ENCODE measurements around the gene COL15A1.
"Not testable (repeated sequence)": the region's sequence is repeated elsewhere in the genome, so short reads cannot be mapped to it uniquely, and the experiment has no call there.

COL15A1 gene

GRCh38 chr9:98943682-98944056 lies at the start of gene COL15A1:
COL15A1 (plus strand) TSS chr9:98943907; CDS start chr9:98944062, 155 bp downstream.
- no peak for FAIRE-seq

- no peak for FAIRE-seq
Measured at GRCh38 chr9:98894171-98894570, 49.5 kb upstream of the COL15A1 start.

- no peak for FAIRE-seq
Measured at GRCh38 chr9:98894761-98895160, 48.9 kb upstream of the COL15A1 start.

- no peak for FAIRE-seq
Measured at GRCh38 chr9:98896632-98897031, 47.1 kb upstream of the COL15A1 start.

DNA sequence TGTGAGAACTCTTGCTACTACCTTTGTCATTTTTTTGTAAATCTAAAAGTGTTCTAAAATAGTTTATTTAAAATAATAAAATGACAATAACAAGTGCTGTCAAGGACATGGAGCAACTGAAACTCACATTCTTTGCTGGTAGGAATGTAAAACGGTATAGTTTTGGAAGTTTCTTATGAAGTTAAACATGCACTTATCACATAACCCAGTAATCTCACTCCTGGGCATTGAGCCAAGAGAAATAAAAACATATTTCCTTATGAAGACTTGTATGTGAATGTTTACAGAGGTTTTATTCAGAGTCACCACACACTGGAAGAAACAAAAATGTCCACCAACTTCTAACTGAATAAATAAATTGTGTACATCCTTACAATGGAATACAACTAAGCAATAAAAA lies 46.0 kb upstream of the COL15A1 start:
- FAIRE-seq = no peak

- no peak for FAIRE-seq
Measured at GRCh38 chr9:98899408-98900056, 44.2 kb upstream of the COL15A1 start.

DNA sequence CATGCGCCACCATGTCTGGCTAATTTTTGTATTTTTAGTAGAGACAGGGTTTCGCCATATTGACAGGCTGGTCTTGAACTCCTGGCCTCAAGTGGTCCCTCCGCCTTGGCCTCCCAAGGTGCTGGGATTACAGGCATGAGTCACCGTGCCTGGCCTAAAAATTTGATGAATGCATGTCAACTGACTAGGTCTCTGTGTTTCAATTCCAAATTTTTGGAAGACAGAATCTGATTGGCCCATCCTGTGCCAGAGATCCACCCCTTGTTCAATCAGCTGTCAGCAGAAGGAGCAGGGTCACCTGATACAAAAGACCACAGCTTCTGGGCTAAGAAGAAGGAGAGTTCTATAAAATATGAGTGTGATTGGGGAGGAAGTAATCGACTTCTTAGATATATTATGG lies 43.5 kb upstream of the COL15A1 start:
- no peak for FAIRE-seq

DNA sequence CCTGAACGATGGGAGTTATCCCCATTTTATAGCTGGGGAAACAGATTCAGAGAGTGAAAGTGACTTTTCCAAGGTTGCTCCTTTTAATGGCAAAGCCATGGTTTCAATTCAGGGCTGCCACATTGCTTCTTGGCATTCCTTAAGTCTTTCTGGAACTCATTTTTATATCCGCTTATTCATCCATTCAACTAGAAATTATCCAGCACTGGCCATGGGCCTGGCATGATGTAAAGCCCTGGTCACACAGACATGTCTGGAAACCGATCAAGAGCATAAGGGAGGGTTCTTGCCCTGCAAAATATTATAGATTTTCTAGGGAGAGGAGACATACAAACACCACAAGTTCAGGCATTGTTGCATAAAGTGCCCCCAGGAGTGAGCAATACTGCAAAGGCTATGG lies 43.0 kb upstream of the COL15A1 start:
- no peak for FAIRE-seq

- FAIRE-seq = not testable (repeated sequence)
Measured at GRCh38 chr9:98901843-98902242, 41.9 kb upstream of the COL15A1 start.

- no peak for FAIRE-seq
Measured at GRCh38 chr9:98902516-98902915, 41.2 kb upstream of the COL15A1 start.

DNA sequence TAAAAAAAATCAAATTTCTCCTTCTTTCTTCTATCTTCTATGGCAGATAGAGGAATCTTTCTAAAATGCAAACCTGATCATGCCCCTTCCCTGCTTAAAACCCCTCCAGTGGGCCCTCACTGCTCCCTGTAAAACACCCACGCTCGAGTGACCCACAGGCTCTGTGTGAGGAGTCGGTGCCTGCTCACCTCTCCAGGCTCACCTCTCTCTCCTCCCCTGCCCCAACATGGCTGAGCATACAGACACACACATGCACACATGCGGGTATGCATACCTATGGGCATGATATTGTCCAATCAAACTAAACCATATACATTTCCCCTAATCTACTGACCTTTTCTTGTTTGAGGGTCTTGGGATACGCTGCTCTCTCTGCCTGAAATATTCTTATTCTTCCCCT lies 40.8 kb upstream of the COL15A1 start:
- FAIRE-seq = no peak

DNA sequence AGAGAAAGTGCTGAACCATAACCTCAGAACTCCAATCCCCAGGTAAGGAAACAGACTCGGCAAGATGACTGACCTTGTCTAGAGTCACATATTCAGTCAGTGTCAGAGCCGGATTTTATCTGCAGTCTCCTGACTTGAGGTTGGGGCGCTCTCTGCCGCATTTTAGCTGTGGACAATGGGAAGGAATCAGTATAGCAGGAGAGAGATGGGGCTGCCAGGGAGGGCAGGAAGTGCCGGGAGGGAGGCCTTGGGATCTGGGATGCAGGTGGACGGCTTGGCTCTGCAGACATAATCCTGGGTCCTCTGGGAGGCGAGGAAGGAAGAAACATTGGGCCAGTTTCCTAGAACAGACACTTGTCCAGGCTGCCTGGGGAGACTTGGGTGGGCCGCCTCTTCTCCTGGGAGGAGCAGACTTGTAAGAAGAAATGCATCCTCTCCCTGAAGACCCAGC lies 39.7 kb upstream of the COL15A1 start:
- FAIRE-seq = no peak

DNA sequence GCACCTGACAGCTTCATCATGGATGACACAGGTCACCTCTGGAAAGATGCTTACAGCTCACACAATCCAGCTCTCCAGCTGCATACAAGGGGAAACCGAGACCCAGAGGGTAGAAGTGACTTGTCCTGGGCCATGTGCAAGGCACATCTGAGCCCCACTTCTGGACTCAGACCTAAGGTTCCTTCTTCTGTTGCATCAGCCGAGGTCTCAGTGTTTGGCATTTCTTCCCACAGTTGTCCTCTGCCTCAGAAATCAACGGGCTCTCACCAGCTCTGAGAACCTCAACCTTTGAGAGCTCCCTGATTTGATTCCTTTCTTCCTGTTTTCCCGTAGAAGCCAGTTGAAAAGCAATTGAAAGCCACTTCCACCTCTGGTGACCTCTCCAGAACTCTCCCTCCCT lies 38.7 kb upstream of the COL15A1 start:
- no peak for FAIRE-seq

DNA sequence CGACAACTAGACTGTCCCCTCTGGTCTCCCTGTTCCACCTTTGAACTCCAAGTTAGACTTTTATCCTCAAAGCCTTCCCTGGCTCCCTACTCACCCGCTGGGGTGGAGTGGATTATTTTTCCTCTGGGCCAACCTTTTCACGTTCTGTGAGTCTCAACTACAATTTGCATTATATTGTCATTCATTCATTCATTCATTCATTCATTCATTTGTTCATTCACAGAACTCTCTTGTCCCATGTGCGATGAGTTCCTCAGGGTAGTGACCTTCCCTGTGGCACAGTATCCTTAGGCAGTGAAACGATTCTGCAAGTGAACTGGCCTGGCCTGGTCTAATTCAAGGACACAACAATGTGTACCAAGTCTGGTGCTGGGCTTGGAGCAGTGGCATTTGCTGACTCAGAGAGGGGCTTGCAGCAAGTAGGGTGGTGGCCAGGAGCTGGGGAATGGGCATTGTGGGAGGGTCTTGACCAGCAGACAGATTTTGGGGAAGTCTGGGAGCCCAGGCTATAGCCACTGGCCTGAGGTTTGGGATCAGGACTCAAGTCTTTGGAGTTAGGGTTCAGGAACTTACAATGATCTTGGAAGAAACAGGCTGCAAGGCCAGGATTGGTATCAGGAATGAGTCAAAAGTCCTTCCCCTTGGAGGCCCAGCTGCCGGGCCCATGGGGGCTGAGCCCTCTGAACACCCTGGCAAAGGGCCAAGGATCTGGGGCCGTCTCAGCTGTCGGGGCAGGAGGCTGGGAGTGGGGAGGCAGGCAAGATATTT lies 37.2 kb upstream of the COL15A1 start:
- no peak for FAIRE-seq

- no peak for FAIRE-seq
Measured at GRCh38 chr9:98907055-98907454, 36.7 kb upstream of the COL15A1 start.

DNA sequence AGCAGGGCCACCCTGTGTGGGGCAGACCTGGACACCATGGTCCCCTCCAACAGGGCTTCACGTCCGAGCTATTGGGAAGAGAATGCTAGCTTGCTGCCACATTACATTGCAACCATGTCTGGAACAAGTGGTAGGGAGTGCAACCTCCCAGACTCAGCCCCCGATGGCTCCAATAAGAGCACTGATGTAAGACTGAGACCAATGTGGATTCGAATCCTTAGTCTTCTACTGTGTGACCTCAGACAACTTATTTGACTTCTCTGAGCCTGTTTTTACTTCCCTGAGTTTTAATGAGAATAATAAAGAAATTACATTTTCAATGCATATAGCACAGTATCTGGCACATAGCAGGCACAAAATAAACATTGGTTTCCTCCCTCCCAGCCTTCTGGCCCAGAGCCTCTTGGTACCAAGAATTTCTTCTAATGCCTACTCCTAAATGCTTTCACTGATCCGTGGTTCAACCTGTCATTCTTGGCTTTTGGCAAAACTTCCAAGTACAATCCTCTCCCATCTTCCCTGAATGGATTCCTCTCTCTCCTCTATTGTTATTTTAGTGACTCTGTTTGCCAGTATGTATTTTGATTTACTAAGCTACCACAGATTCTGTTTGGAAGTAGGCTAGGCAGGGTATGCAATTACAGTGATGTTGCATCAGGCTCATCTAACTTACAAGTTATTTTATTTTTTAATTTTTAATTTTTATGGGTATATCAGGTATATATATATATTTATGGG lies 34.6 kb upstream of the COL15A1 start:
- FAIRE-seq = no peak

GRCh38 chr9:98909935-98910334 lies 33.8 kb upstream of the COL15A1 start:
- no peak for FAIRE-seq

DNA sequence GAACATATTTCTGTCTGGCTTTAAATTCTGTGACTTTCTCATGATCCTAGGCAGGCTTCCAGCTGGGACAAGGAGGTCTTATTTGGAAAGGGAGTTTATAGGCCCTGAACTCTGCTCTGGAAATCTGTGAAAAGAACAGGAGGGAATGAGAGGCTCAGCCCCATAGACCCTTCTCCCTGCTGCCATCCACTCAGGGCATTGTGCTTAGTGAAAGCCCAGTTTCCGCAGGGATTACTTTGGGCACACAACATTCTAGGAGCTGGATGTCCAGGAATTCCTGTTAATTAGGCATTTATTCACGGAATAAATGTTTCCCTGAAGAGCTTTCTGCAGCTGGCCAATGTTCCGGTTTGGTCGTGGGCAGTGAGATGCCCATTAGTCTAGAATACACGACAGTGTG lies 32.7 kb upstream of the COL15A1 start:
- FAIRE-seq = no peak

GRCh38 chr9:98911738-98912137 lies 32.0 kb upstream of the COL15A1 start:
- FAIRE-seq = not testable (repeated sequence)

GRCh38 chr9:98912450-98912849 lies 31.3 kb upstream of the COL15A1 start:
- no peak for FAIRE-seq

- FAIRE-seq = no peak
Measured at GRCh38 chr9:98913044-98913443, 30.7 kb upstream of the COL15A1 start.

DNA sequence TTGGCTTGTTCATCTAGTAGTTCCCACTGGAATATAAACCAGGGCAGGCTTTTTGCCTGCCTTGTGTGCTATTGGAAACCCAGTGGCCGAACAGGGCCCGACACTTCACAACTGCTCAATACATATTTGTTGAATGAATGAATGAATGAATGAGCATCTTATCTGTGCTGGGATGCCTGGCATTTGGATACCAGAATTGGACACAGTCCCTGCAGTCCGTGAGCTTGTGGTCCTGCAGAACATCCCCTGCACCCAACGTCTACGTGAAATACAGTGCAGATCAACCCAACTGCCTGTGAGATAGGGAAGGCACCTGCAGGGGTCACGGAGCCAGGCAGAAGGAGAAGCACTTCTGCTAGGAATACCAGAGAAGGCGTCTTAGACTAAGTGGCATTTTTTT lies 30.0 kb upstream of the COL15A1 start:
- FAIRE-seq = no peak

DNA sequence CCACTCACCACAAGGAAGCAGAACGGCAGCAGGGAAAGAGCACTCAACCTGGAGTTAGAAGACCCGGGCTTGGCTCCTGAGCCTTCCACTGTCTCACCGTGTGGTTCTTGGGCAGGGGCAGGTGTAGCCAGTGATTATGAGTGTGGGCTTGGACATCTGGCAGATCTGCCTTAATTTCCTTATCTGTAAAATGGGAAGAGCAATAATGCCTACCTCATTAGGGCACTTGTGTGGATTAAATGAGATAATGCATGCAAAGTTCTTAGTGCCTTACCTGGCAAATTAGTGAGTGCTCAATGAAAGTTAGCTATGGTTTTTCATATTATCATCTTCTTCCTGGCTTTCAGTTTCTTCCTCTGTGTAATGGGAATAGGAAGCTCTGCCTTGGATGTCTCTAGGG lies 28.1 kb upstream of the COL15A1 start:
- no peak for FAIRE-seq

GRCh38 chr9:98916660-98917059 lies 27.0 kb upstream of the COL15A1 start:
- FAIRE-seq = no peak
